Measurements from ENCODE around the gene ZSWIM2. TPM values are rescaled to one million over a fixed set of nuclear protein-coding genes. Genes with fewer than 3 reads are reported as not detected.

ZSWIM2 gene
- total RNA-seq, 1 experiment from 2014 or later = not detected

DNA sequence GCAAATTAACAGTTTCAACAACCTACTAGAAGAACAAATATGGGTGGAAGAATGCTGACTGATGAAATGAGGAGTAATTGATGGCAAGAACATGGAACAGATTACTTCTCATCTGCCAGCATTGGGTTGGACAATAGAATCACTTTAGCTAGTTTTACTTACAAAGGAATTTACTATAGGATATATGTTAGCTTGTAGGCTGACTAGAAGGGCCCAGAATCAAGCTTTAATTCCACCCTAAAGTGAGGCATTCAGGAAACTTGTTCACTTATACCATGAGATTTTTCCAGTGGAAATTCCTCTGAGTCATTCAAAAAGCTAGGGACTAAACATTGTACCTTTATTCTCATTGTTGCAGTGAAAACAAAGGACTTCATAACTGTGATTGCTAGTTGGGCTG is 5.0 kb upstream of the ZSWIM2 start:
- no peak for TF ChIP-seq JUND (IDR thresholded peaks at IDR 0.05)
- no peak for TF ChIP-seq SIN3A (IDR thresholded peaks at IDR 0.05; ENCODE audit: low read depth)
- TF ChIP-seq POLR2A (IDR thresholded peaks at IDR 0.05; ENCODE audit: borderline replicate concordance, extremely low read depth, insufficient read depth, insufficient read length) = no peak
- TF ChIP-seq, protein P1, sequence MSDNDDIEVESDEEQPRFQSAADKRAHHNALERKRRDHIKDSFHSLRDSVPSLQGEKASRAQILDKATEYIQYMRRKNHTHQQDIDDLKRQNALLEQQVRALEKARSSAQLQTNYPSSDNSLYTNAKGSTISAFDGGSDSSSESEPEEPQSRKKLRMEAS (IDR thresholded peaks at IDR 0.05) = no peak
- no peak for TF ChIP-seq EZH2phosphoT487 (IDR thresholded peaks at IDR 0.05; ENCODE audit: borderline replicate concordance)
- TF ChIP-seq ZNF274 (IDR thresholded peaks at IDR 0.05; ENCODE audit: low read depth, low read length) = no peak
- TF ChIP-seq POLR2AphosphoS5 (IDR thresholded peaks at IDR 0.05; ENCODE audit: low read depth, low read length) = no peak
- TF ChIP-seq SP1 (IDR thresholded peaks at IDR 0.05; ENCODE audit: low read depth) = no peak
- TF ChIP-seq RAD21 (IDR thresholded peaks at IDR 0.05; ENCODE audit: low read depth) = no peak
- TF ChIP-seq, protein P2, sequence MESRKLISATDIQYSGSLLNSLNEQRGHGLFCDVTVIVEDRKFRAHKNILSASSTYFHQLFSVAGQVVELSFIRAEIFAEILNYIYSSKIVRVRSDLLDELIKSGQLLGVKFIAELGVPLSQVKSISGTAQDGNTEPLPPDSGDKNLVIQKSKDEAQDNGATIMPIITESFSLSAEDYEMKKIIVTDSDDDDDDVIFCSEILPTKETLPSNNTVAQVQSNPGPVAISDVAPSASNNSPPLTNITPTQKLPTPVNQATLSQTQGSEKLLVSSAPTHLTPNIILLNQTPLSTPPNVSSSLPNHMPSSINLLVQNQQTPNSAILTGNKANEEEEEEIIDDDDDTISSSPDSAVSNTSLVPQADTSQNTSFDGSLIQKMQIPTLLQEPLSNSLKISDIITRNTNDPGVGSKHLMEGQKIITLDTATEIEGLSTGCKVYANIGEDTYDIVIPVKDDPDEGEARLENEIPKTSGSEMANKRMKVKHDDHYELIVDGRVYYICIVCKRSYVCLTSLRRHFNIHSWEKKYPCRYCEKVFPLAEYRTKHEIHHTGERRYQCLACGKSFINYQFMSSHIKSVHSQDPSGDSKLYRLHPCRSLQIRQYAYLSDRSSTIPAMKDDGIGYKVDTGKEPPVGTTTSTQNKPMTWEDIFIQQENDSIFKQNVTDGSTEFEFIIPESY (IDR thresholded peaks at IDR 0.05; ENCODE audit: extremely low read depth, insufficient replicate concordance, low read length) = no peak
- TF ChIP-seq SRF (IDR thresholded peaks at IDR 0.05; ENCODE audit: low read depth) = no peak
- H3K9ac ChIP-seq (ENCODE audit: low read length) = no peak overlapping the region
- ChIA-PET CTCF (interaction anchor here (1.1 to 1.5 kb wide), 2 partner anchors 9 to 10 kb away, joined by 3 to 8 read pairs; no protein-coding TSS in a partner anchor), POLR2A (no interaction called here), RAD21 (ENCODE audit: low non-redundant PET in 1 of 2, low total read pairs in 2 of 2, uncharacterized antibody in 2 of 2, unreplicated experiment in 2 of 2) (no interaction called here)
- no peaks in the 10 kb centered on the region for H3K79me2 ChIP-seq (ENCODE audit: insufficient read depth, low read length)
- H3K4me2 ChIP-seq (ENCODE audit: low read length) = no peak overlapping the region
- DNase-seq (ENCODE audit: low read depth, low spot score) (no peak), ATAC-seq (no peak)
- H4K20me1 ChIP-seq (ENCODE audit: insufficient read depth) = no peaks in the 10 kb centered on the region
- BruUV-seq (replicated peaks) = no TSS peak
- no peaks in the 10 kb centered on the region for H3K4me1 ChIP-seq (ENCODE audit: control insufficient read depth in 1 of 2, insufficient read depth in 2 of 2, low read length in 2 of 2)
- H3K9me2 ChIP-seq (ENCODE audit: insufficient read depth) = no peaks in the 10 kb centered on the region
- intact Hi-C loops (cut with micrococcal nuclease) = no loop called here
- H3K4me3 ChIP-seq (replicated peaks in 1 of 2; ENCODE audit: low read depth in 1 of 2, low read length in 2 of 2) = no peak overlapping the region
- H3K27ac ChIP-seq (ENCODE audit: low read depth, low read length) = no peak overlapping the region
- no peak overlapping the region for H2AFZ ChIP-seq (ENCODE audit: low read depth, low read length, poor library complexity, severe bottlenecking)
- H3K27me3 ChIP-seq (ENCODE audit: insufficient read depth, low read length) = no peaks in the 10 kb centered on the region
- no peaks in the 10 kb centered on the region for H3K36me3 ChIP-seq (ENCODE audit: control insufficient read depth in 1 of 2, insufficient read depth in 2 of 2, low read length in 2 of 2)
- no peaks in the 10 kb centered on the region for H3K9me3 ChIP-seq (ENCODE audit: control insufficient read depth in 1 of 2, insufficient read depth in 1 of 2, low read depth in 1 of 2, low read length in 2 of 2)

Measured in HCT116 (cell line).